HG02852 (cell line): Measurements from ENCODE around the gene PCDHGB5.
"Not testable (repeated sequence)": the region's sequence is repeated elsewhere in the genome, so short reads cannot be mapped to it uniquely, and the experiment has no call there.

Source experiments
- ATAC-seq: cut with Tn5 transposase; IDR thresholded peaks from one replicate; pipeline ENCODE4 v1.9.1; 2021; ENCODE audit warnings: mild to moderate bottlenecking, moderate library complexity; ENCODE audit not compliant: unreplicated experiment

PCDHGB5 gene

GRCh38 chr5:141409598-141410306 lies 12.0 kb downstream of the PCDHGB5 start:
- no peak for ATAC-seq

- no peak for ATAC-seq
Observed at GRCh38 chr5:141411575-141411974, 13.8 kb downstream of the PCDHGB5 start.

- peak; percentile 65 for ATAC-seq
Observed at GRCh38 chr5:141412854-141413539, 15.2 kb downstream of the PCDHGB5 start, which contains the start of gene PCDHGA10. Gene PCDHGA10, plus strand, starts transcription at chr5:141412987. Its CDS starts 189 bp downstream, at chr5:141413176.

- ATAC-seq: no peak
Observed at GRCh38 chr5:141413540-141414069, 15.9 kb downstream of the PCDHGB5 start.

- not testable (repeated sequence) for ATAC-seq
Observed at GRCh38 chr5:141414548-141415274, 17.0 kb downstream of the PCDHGB5 start.

- ATAC-seq: not testable (repeated sequence)
Observed at GRCh38 chr5:141415275-141415618, 17.5 kb downstream of the PCDHGB5 start.

GRCh38 chr5:141417494-141418172 lies 19.9 kb downstream of the PCDHGB5 start, which contains the start of gene PCDHGB7:
Gene PCDHGB7, plus strand, starts transcription at chr5:141417677. Its CDS starts 183 bp downstream, at chr5:141417860.
- ATAC-seq: peak; percentile 75

- ATAC-seq: no peak
Observed at GRCh38 chr5:141419074-141419880, 21.5 kb downstream of the PCDHGB5 start.

- ATAC-seq: peak; percentile 43
Observed at GRCh38 chr5:141420855-141421488, 23.2 kb downstream of the PCDHGB5 start, which contains the start of gene PCDHGA11. Gene PCDHGA11, plus strand, starts transcription at chr5:141421051. Its CDS starts 177 bp downstream, at chr5:141421228.

GRCh38 chr5:141421489-141421855 lies 23.7 kb downstream of the PCDHGB5 start:
- ATAC-seq: no peak

- ATAC-seq: no peak
Observed at GRCh38 chr5:141422742-141423291, 25.1 kb downstream of the PCDHGB5 start.

GRCh38 chr5:141427783-141428426 lies 30.2 kb downstream of the PCDHGB5 start:
- no peak for ATAC-seq

- peak; percentile 79 for ATAC-seq
Observed at GRCh38 chr5:141430332-141431113, 32.8 kb downstream of the PCDHGB5 start, which contains the start of gene PCDHGA12. Gene PCDHGA12, plus strand, starts transcription at chr5:141430507. Its CDS starts 253 bp downstream, at chr5:141430760.

GRCh38 chr5:141431286-141431685 lies 33.5 kb downstream of the PCDHGB5 start:
- ATAC-seq: peak; percentile 54

- ATAC-seq: not testable (repeated sequence)
Observed at GRCh38 chr5:141432308-141432707, 34.6 kb downstream of the PCDHGB5 start.

GRCh38 chr5:141432726-141433125 lies 35.0 kb downstream of the PCDHGB5 start:
- not testable (repeated sequence) for ATAC-seq

GRCh38 chr5:141434006-141434405 lies 36.3 kb downstream of the PCDHGB5 start:
- ATAC-seq: no peak

GRCh38 chr5:141437221-141437620 lies 39.5 kb downstream of the PCDHGB5 start:
- no peak for ATAC-seq
